AG09319 (cell line): Measurements from ENCODE around the gene CLEC4E.
"Not testable (repeated sequence)": the region's sequence is repeated elsewhere in the genome, so short reads cannot be mapped to it uniquely, and the experiment has no call there.

ENCODE experiments used
- DNase-seq: peaks from one replicate; pipeline ENCODE4 v3.0.0-alpha.2; 2010; ENCODE audit warnings: low read depth; ENCODE audit errors: extremely low read depth
- CTCF ChIP-seq: IDR thresholded peaks from 2 replicates; pipeline ENCODE4 v1.5.1; 2011; ENCODE audit warnings: low read depth, mild to moderate bottlenecking, inconsistent platforms, low read length, moderate library complexity

The CLEC4E gene

GRCh38 chr12:8540831-8541230, at the start of gene CLEC4E:
CLEC4E (minus strand) TSS chr12:8540905; CDS start chr12:8540797, 108 bp downstream.
- not testable (repeated sequence) for DNase-seq

DNA sequence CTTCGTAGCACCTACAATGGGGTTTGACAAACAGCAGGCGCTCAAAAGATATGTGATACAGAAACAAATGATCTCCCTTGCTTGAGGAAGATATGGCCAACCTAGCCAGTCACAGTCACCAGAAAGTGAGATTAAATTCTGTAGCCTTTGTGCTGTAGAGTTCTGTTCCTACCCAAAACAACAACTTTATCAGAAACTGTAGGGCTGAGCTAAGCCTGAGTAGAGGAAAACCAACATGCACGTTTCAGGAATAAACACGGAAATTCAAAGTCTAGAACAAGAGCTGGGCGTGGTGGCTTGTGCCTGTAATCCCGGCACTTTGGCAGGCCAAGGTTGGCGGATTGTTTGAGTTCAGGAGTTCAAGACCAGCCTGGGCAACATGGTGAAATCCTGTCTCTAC, 49.0 kb upstream of the CLEC4E start:
- no peak for DNase-seq
- TF ChIP-seq CTCF = no peak

DNA sequence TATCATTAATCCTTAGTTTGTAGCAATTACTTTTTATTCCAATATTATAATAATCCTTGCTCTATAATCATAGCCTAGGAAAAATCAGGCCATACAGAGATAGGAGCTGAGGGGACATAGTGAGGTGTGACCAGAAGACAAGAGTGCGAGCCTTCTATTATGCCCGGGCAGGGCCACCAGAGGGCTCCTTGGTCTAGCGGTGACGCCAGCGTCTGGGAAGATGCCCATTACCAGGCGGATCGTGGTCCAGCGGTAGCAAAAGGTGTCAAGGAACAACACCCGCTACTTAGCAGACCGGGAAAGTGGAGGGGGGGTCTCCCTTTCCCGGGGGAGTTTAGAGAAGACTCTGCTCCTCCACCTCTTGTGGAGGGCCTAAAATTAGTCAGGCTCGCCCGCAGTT, 43.8 kb upstream of the CLEC4E start:
- DNase-seq = not testable (repeated sequence)

- no peak for TF ChIP-seq CTCF
- no peak for DNase-seq
These were observed 43.3 kb upstream of the CLEC4E start for GRCh38 chr12:8584004-8584403.

DNA sequence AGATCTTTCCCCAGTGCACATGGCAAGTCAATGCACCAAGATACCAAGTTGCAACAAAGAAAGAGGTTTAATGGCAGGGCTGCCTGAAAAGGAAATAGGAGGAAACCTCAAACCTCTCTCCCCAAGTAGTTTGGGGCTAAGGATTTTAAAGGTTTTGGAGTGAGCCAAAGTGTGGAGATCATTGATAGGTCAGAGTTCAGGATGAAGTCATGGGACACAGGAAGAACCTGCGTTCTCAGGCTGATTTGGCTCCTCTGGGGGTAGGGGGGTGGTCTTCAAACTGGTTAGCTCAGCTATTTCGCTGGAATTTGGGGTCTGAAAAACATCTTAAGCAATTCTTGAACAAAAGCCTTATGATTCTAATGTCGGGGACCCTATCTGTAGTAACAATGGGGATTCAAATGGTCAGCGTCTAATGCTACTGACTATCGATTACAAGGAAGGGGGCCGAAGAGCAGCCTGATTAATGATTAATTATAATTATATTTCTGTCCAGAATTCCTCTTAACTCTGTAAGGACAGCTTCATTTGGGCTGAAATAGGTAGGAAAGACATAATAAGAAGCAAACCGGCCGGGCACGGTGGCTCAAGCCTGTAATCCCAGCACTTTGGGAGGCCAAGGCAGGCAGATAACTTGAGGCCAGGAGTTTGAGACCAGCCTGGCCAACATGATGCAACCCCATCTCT, 40.5 kb upstream of the CLEC4E start:
- no peak for DNase-seq
- TF ChIP-seq CTCF = no peak

- no peak for DNase-seq
- TF ChIP-seq CTCF = no peak
These were observed 37.2 kb upstream of the CLEC4E start for GRCh38 chr12:8577879-8578278.

DNA sequence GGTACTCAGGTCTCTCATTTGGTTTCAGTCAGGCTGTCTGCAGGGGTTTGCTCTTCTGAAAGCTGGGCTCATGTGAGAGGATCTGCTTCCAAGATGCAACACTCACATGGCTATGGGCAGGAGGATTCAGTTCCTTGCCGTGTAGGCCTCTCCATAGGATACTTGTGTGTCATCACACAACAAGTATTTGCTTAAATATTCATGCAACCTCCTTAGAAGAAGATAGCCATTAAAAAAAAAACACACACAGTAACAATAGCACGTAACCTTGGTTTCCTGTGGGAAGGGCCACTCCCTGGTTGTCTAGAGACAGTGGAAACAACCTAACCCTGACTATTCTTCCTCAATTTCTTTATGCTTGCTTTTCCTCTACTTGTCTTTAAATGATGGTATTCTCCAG, 31.8 kb upstream of the CLEC4E start:
- no peak for DNase-seq
- no peak for TF ChIP-seq CTCF

GRCh38 chr12:8566525-8566924, 25.8 kb upstream of the CLEC4E start:
- no peak for TF ChIP-seq CTCF
- DNase-seq = no peak

DNA sequence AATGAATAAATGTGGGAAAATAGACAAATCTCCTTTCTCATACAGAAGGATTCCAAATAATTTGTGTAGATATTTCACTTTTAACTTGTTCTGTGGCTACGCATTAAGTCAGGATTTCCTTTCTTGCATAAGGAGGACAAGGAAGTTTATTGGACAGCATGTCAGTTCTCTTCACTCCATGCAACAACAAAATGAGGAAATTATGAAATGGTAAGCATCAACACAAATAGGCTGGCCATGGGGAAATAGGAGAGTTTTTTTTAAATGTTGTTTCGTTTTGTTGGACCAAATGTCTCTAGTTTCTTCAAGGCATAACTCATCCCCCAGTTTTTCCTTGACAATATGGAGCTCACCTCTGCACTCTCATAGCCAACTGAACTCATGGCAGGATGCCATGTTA, 25.3 kb upstream of the CLEC4E start:
- DNase-seq = not testable (repeated sequence)
